Panc1 (cell line): ENCODE data around the gene PRCC. TPM values are rescaled to one million over a fixed set of nuclear protein-coding genes. Genes with fewer than 3 reads are reported as not detected.
A peak's percentile ranks its signal among the peaks of the same experiment; 100 is the strongest.

Experiments
- ATAC-seq: fragments of 200-7000 bp; cut with Tn5 transposase; 2 replicates; pipeline ENCODE4 v1.9.1; 2020; ENCODE audit warnings: mild to moderate bottlenecking, moderate library complexity
- BruUV-seq: library from RNA; stranded (reverse); fragments of 400-500 nt; replicated peaks from 2 replicates; lab custom pipeline; 2021; lab: Mats Ljungman, UMichigan
- CTCF ChIA-PET: fragments of 300-600 bp; sonication (Branson Sonifier 250); formaldehyde crosslinking; loops from one replicate; lab custom pipeline; 2022; ENCODE audit warnings: antibody characterized with exemption; lab: Charles Lee
- POLR2A ChIA-PET: fragments of 300-600 bp; sonication (Branson Sonifier 250); formaldehyde crosslinking; loops from one replicate; lab custom pipeline; 2022; ENCODE audit warnings: antibody characterized with exemption; lab: Charles Lee
- DNase-seq: peaks from one replicate; pipeline ENCODE4 v3.0.0-alpha.2; 2010; ENCODE audit warnings: low read depth, low spot score
- H3K27ac ChIP-seq: 2 replicates; pipeline ENCODE4 v1.5.1; 2011; ENCODE audit warnings: mild to moderate bottlenecking, low read length, inconsistent platforms
- H3K27me3 ChIP-seq: fragments of 200-500 bp; sonication (Bioruptor generic); 2 replicates; pipeline ENCODE4 v1.6.0; 2014; ENCODE audit warnings: low read length, inconsistent platforms; ENCODE audit not compliant: control insufficient read depth, insufficient read depth
- H3K36me3 ChIP-seq: fragments of 200-500 bp; sonication (Bioruptor generic); 2 replicates; pipeline ENCODE4 v1.5.1; 2014; ENCODE audit warnings: inconsistent platforms, mild to moderate bottlenecking, low read length, moderate library complexity; ENCODE audit not compliant: control insufficient read depth, insufficient read depth
- H3K4me1 ChIP-seq: 2 replicates; pipeline ENCODE4 v1.5.1; 2011; ENCODE audit warnings: inconsistent platforms, mild to moderate bottlenecking, low read length, moderate library complexity; ENCODE audit not compliant: control insufficient read depth, insufficient read depth
- H3K4me3 ChIP-seq, 2 experiments: 2 replicates each; pipeline ENCODE4 v1.5.1; 2011 to 2012; ENCODE audit warnings: low read depth in 2 of 2, low read length in 2 of 2, mild to moderate bottlenecking in 2 of 2, inconsistent platforms in 1 of 2, moderate library complexity in 1 of 2
- H3K9me3 ChIP-seq: fragments of 200-500 bp; sonication (Bioruptor generic); 2 replicates; pipeline ENCODE4 v1.5.1; 2014; ENCODE audit warnings: low read depth, mild to moderate bottlenecking, inconsistent platforms, low read length, moderate library complexity; ENCODE audit not compliant: control insufficient read depth, insufficient read depth
- CTCF ChIP-seq: fragments of 450-650 bp; IDR thresholded peaks from 2 replicates; pipeline ENCODE4 v1.5.1; 2017; ENCODE audit warnings: mild to moderate bottlenecking
- POLR2AphosphoS5 ChIP-seq: IDR thresholded peaks from 2 replicates; pipeline ENCODE4 v1.6.1; 2012; ENCODE audit warnings: mild to moderate bottlenecking, low read depth, low read length, moderate library complexity
- REST ChIP-seq, 2 experiments: IDR thresholded peaks; 2 replicates each; pipeline ENCODE4 v1.6.1; 2011 to 2012; ENCODE audit warnings: low read depth in 2 of 2, control low read depth in 1 of 2, low read length in 1 of 2, mild to moderate bottlenecking in 1 of 2, moderate library complexity in 1 of 2; ENCODE audit not compliant: insufficient read depth in 1 of 2
- SIN3A ChIP-seq: IDR thresholded peaks from 2 replicates; pipeline ENCODE4 v1.6.1; 2012; ENCODE audit warnings: low read depth, mild to moderate bottlenecking, low read length, moderate library complexity, borderline replicate concordance; ENCODE audit not compliant: insufficient read depth
- TCF7L2 ChIP-seq: IDR thresholded peaks from 2 replicates; pipeline ENCODE4 v1.6.1; 2011; ENCODE audit warnings: mild to moderate bottlenecking, low read depth, low read length, inconsistent platforms
- in situ Hi-C: cut with HindIII; loops from 2 replicates; pipeline ENCODE4 v1.10.0; 2016; ENCODE audit warnings: low sequenced_read_pairs, low pct_unique_long_range_greater_than_20kb
- intact Hi-C: fragments of 100-400 bp; cut with micrococcal nuclease; formaldehyde crosslinking; loops from one replicate; pipeline ENCODE4 v1.10.0; 2022; ENCODE audit not compliant: unreplicated experiment
- total RNA-seq: library from RNA; stranded (reverse); gene quantifications from one replicate; pipeline ENCODE4 v1.2.1, GENCODE V29; 2021; ENCODE audit not compliant: unreplicated experiment

Gene PRCC
- total RNA-seq, 1 experiment from 2014 or later: 78.5 TPM

GRCh38 chr1:156781585-156782186, 14.4 kb downstream of the PRCC start:
- in situ Hi-C loops: no loop called here
- H3K27me3 ChIP-seq: no peaks in the 10 kb centered on the region
- no peaks in the 10 kb centered on the region for H3K9me3 ChIP-seq
- 0 out of 2 replicates have a peak, but pooled peaks cover 5% of the 10 kb centered on the region for H3K4me1 ChIP-seq
- intact Hi-C loops: no loop called here
- BruUV-seq: TSS peak; percentile 37
- TF ChIP-seq CTCF: no peak
- TF ChIP-seq TCF7L2: no peak
- no peak for TF ChIP-seq SIN3A
- TF ChIP-seq POLR2AphosphoS5: no peak
- no peak for TF ChIP-seq REST (IDR thresholded peaks at IDR 0.05; ENCODE audit: insufficient read depth in 1 of 2, low read depth in 2 of 2, low read length in 1 of 2)
- DNase-seq (no peak), ATAC-seq (no peak)
- H3K4me3 ChIP-seq: no peak overlapping the region
- no peaks in the 10 kb centered on the region; the same call in 1 of the 2 replicates for H3K36me3 ChIP-seq
- ChIA-PET POLR2A (no interaction called here), CTCF (no interaction called here)
- no peak overlapping the region for H3K27ac ChIP-seq

DNA sequence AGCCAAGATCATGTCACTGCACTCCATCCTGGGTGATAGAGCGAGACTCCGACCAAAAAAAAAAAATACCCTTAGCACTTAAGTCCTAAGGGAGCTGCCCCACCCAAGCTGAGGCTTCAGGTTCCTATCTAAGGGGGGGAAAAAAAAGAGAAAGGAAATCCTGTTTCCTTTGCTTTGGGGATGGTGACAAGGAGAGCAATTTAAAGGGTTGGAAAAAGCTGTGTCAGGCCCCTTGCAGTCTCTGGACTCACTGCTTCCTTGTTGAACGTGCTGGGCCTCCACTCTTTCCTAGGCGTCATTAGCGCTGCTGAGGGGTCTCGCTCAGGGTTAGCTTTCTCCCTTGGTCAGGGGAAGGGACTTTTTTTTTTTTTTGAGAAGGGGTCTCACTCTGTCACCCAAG, 18.1 kb downstream of the PRCC start:
- Histone ChIP-seq H3K36me3 (no peaks in the 10 kb centered on the region; the same call in 1 of the 2 replicates), H3K27ac (no peak overlapping the region), H3K27me3 (no peaks in the 10 kb centered on the region), H3K9me3 (no peaks in the 10 kb centered on the region), H3K4me1 (no peaks in the 10 kb centered on the region), H3K4me3 (no peak overlapping the region)
- no TSS peak for BruUV-seq
- POLR2A ChIA-PET: no interaction called here
- no peak for ATAC-seq
- TF ChIP-seq REST (IDR thresholded peaks at IDR 0.05; ENCODE audit: insufficient read depth in 1 of 2, low read depth in 2 of 2, low read length in 1 of 2) (no peak), TCF7L2 (no peak), SIN3A (no peak), POLR2AphosphoS5 (no peak), CTCF (no peak)
- in situ Hi-C loops (no loop called here), intact Hi-C loops (no loop called here)
- DNase-seq: no peak
- CTCF ChIA-PET: no interaction called here
